ENCODE results near the gene TOP2B. TPM values are rescaled to one million over a fixed set of nuclear protein-coding genes. Genes with fewer than 3 reads are reported as not detected.
A peak's percentile ranks its signal among the peaks of the same experiment; 100 is the strongest.

The TOP2B gene
- total RNA-seq, 1 experiment from 2014 or later, result 63.1 TPM

DNA sequence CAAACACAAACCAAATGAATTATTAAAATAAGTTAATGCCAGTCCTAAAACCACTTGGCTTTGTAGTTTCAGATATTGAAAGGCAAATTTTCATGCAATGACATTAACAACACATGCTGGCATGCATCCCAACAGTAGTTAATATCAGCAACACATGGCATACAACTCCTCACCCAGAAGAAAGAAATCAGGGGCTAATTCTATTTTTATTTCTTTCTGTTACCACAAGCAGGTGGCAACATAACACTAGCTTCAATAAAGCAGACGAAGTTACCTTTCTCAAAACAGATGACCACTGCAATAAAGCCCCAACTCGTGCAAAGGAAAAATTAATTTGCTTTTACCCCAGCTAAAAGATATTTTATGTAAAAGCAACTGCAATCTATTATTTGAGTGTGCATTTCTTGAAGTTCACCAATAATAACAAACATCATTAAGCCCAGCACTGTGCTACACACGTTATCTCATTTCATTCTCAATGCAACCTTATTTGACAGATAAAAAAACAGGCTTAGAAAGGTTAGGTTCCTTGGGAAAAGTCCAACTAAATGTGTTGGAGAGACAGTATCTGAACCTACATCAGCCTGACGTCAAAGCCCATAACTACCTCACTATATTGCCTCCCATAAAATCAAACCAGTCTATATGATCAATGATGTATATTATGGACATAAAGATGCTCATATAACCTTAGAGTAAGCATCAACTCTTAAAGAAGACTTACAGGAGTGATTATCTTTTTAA lies 2.8 kb downstream of the TOP2B start:
- TF ChIP-seq POLR2AphosphoS5 (IDR thresholded peaks at IDR 0.05; ENCODE audit: low read depth, low read length), result no peak
- TF ChIP-seq, protein P1, sequence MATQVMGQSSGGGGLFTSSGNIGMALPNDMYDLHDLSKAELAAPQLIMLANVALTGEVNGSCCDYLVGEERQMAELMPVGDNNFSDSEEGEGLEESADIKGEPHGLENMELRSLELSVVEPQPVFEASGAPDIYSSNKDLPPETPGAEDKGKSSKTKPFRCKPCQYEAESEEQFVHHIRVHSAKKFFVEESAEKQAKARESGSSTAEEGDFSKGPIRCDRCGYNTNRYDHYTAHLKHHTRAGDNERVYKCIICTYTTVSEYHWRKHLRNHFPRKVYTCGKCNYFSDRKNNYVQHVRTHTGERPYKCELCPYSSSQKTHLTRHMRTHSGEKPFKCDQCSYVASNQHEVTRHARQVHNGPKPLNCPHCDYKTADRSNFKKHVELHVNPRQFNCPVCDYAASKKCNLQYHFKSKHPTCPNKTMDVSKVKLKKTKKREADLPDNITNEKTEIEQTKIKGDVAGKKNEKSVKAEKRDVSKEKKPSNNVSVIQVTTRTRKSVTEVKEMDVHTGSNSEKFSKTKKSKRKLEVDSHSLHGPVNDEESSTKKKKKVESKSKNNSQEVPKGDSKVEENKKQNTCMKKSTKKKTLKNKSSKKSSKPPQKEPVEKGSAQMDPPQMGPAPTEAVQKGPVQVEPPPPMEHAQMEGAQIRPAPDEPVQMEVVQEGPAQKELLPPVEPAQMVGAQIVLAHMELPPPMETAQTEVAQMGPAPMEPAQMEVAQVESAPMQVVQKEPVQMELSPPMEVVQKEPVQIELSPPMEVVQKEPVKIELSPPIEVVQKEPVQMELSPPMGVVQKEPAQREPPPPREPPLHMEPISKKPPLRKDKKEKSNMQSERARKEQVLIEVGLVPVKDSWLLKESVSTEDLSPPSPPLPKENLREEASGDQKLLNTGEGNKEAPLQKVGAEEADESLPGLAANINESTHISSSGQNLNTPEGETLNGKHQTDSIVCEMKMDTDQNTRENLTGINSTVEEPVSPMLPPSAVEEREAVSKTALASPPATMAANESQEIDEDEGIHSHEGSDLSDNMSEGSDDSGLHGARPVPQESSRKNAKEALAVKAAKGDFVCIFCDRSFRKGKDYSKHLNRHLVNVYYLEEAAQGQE (IDR thresholded peaks at IDR 0.05; ENCODE audit: insufficient read depth in 1 of 2, low read depth in 2 of 2, low read length in 1 of 2), result no peak
- TF ChIP-seq SIN3A (IDR thresholded peaks at IDR 0.05; ENCODE audit: borderline replicate concordance, insufficient read depth, low read depth, low read length), result no peak
- TF ChIP-seq, protein P2, sequence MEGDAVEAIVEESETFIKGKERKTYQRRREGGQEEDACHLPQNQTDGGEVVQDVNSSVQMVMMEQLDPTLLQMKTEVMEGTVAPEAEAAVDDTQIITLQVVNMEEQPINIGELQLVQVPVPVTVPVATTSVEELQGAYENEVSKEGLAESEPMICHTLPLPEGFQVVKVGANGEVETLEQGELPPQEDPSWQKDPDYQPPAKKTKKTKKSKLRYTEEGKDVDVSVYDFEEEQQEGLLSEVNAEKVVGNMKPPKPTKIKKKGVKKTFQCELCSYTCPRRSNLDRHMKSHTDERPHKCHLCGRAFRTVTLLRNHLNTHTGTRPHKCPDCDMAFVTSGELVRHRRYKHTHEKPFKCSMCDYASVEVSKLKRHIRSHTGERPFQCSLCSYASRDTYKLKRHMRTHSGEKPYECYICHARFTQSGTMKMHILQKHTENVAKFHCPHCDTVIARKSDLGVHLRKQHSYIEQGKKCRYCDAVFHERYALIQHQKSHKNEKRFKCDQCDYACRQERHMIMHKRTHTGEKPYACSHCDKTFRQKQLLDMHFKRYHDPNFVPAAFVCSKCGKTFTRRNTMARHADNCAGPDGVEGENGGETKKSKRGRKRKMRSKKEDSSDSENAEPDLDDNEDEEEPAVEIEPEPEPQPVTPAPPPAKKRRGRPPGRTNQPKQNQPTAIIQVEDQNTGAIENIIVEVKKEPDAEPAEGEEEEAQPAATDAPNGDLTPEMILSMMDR (IDR thresholded peaks at IDR 0.05), result no peak
- TF ChIP-seq TCF7L2 (IDR thresholded peaks at IDR 0.05; ENCODE audit: low read depth, low read length), result no peak
- H3K27me3 ChIP-seq (ENCODE audit: control insufficient read depth, insufficient read depth, low read length), result no peaks in the 10 kb centered on the region
- ChIA-PET POLR2A (no interaction called here), CTCF (no interaction called here)
- intact Hi-C loops (cut with micrococcal nuclease; ENCODE audit: unreplicated experiment), result no loop called here
- peak overlapping the region in 1 of 2 experiments; percentile 56; a peak in 2 of 4 replicates for H3K4me3 ChIP-seq (ENCODE audit: low read depth in 2 of 2, low read length in 2 of 2)
- H3K4me1 ChIP-seq (ENCODE audit: control insufficient read depth, insufficient read depth, low read length), result peaks cover 22% of the 10 kb centered on the region
- no peak overlapping the region for H3K27ac ChIP-seq (ENCODE audit: low read length)
- H3K36me3 ChIP-seq (ENCODE audit: control insufficient read depth, insufficient read depth, low read length), result no peaks in the 10 kb centered on the region
- in situ Hi-C loops (cut with HindIII; ENCODE audit: low pct_unique_long_range_greater_than_20kb, low sequenced_read_pairs), result no loop called here
- ATAC-seq (no peak), DNase-seq (ENCODE audit: low read depth, low spot score) (no peak)
- no peaks in the 10 kb centered on the region for H3K9me3 ChIP-seq (ENCODE audit: control insufficient read depth, insufficient read depth, low read depth, low read length)
- no TSS peak for BruUV-seq (replicated peaks)

DNA sequence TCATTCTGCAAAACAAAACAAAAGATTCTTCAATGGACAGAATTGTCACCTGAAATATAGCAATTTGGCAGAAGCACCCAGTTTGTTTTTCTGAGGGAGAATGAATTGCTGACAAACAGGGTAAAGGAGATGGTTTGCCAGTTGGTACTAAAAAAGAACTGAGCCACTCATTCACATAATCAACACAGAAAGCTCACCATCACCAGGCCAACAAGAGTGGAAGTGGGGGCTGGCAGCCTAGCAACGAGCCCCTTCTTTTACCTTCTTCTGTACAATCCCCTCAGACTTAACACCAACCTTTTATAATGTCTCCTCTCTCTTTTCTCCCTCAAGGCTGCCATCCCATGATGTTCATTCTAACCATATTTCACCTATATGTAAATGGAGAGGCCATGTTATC lies 5.9 kb downstream of the TOP2B start:
- BruUV-seq (replicated peaks), result no TSS peak
- TF ChIP-seq POLR2AphosphoS5 (IDR thresholded peaks at IDR 0.05; ENCODE audit: low read depth, low read length) (no peak), TCF7L2 (IDR thresholded peaks at IDR 0.05; ENCODE audit: low read depth, low read length) (no peak), SIN3A (IDR thresholded peaks at IDR 0.05; ENCODE audit: borderline replicate concordance, insufficient read depth, low read depth, low read length) (no peak)
- TF ChIP-seq, protein P2 (IDR thresholded peaks at IDR 0.05), result no peak
- TF ChIP-seq, protein P1 (IDR thresholded peaks at IDR 0.05; ENCODE audit: insufficient read depth in 1 of 2, low read depth in 2 of 2, low read length in 1 of 2), result no peak
- Histone ChIP-seq H3K9me3 (ENCODE audit: control insufficient read depth, insufficient read depth, low read depth, low read length) (no peaks in the 10 kb centered on the region), H3K4me3 (ENCODE audit: low read depth in 2 of 2, low read length in 2 of 2) (no peak overlapping the region), H3K27me3 (ENCODE audit: control insufficient read depth, insufficient read depth, low read length) (no peaks in the 10 kb centered on the region), H3K4me1 (ENCODE audit: control insufficient read depth, insufficient read depth, low read length) (peaks cover 18% of the 10 kb centered on the region), H3K27ac (ENCODE audit: low read length) (no peak overlapping the region), H3K36me3 (ENCODE audit: control insufficient read depth, insufficient read depth, low read length) (no peaks in the 10 kb centered on the region)
- in situ Hi-C loops (cut with HindIII; ENCODE audit: low pct_unique_long_range_greater_than_20kb, low sequenced_read_pairs), result no loop called here
- POLR2A ChIA-PET, result no interaction called here
- DNase-seq (ENCODE audit: low read depth, low spot score) (no peak), ATAC-seq (no peak)
- CTCF ChIA-PET, result no interaction called here
- intact Hi-C loops (cut with micrococcal nuclease; ENCODE audit: unreplicated experiment), result no loop called here

Data from Panc1 (cell line).